ENCODE measurements around the gene ITPR2.

The ITPR2 gene

DNA sequence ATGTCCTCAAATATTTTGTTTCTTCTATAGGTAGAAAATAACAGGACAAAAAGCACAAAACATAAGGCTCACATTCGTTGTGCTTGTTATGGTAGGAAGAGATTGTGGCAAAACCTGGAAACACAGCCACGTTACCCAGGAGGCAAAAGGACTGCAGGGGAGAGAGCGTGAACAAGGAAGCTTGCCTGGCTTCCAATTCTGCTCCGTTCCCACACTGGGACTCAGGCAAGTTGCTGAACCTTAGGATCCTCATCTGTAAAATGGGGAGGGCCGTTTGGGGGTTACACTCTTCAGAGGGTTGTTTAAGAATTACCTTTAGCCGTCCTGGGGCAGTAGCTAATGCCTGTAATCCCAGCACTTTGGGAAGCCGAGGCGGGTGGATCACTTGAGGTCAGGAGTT, 432.4 kb downstream of the ITPR2 start:
- Histone ChIP-seq H3K14ac (ENCODE audit: low read length) (no peak overlapping the region), H2AK5ac (ENCODE audit: low read length) (no peak overlapping the region), H3K4me3 (ENCODE audit: low read depth, low read length) (no peak overlapping the region), H3K79me1 (ENCODE audit: low read length) (peaks cover 2% of the 10 kb centered on the region), H3K36me3 (ENCODE audit: control insufficient read depth in 1 of 2, insufficient read depth in 2 of 2, low read length in 2 of 2) (no peaks in the 10 kb centered on the region), H3K9me3 (ENCODE audit: insufficient read depth, low read depth, low read length) (no peaks in the 10 kb centered on the region), H2BK5ac (ENCODE audit: low read depth, low read length, poor library complexity) (no peak overlapping the region), H3K23ac (ENCODE audit: low read length) (no peak overlapping the region), H2AFZ (ENCODE audit: insufficient read depth, low read length, poor library complexity) (no peak overlapping the region), H4K8ac (ENCODE audit: low read depth, low read length) (no peak overlapping the region), H3K4ac (ENCODE audit: low read depth, low read length) (no peak overlapping the region), H3K18ac (ENCODE audit: low read length) (no peak overlapping the region), H3K9ac (ENCODE audit: low read length) (no peak overlapping the region), H3K27ac (ENCODE audit: low read depth, low read length) (no peak overlapping the region), H3K79me2 (ENCODE audit: control insufficient read depth, insufficient read depth, low read length, poor library complexity) (no peaks in the 10 kb centered on the region), H3K4me1 (ENCODE audit: control insufficient read depth in 1 of 2, insufficient read depth in 2 of 2, low read length in 2 of 2) (peaks cover 0 to 2% of the 10 kb centered on the region in 2 experiments), H4K91ac (ENCODE audit: low read depth, low read length) (no peak overlapping the region), H3K27me3 (ENCODE audit: insufficient read depth, low read length) (no peaks in the 10 kb centered on the region), H2BK12ac (ENCODE audit: low read length) (no peak overlapping the region), H3K4me2 (ENCODE audit: low read length) (no peak overlapping the region), H4K12ac (ENCODE audit: low read depth, low read length) (no peak overlapping the region), H2BK120ac (ENCODE audit: insufficient read depth, low read length, poor library complexity) (no peak overlapping the region)
- WGBS (ENCODE audit: extremely low coverage, insufficient coverage, insufficient read length), result no CpG with 5 or more reads among the region's 8 CpGs
- DNase-seq, result no peak

- DNase-seq, result no peak
- Histone ChIP-seq H3K14ac (ENCODE audit: low read length) (no peak overlapping the region), H3K4me3 (ENCODE audit: low read depth, low read length) (no peak overlapping the region), H4K8ac (ENCODE audit: low read depth, low read length) (no peak overlapping the region), H2BK5ac (ENCODE audit: low read depth, low read length, poor library complexity) (no peak overlapping the region), H3K23ac (ENCODE audit: low read length) (no peak overlapping the region), H3K4me1 (ENCODE audit: control insufficient read depth in 1 of 2, insufficient read depth in 2 of 2, low read length in 2 of 2) (peaks cover 0 to 2% of the 10 kb centered on the region in 2 experiments), H2BK120ac (ENCODE audit: insufficient read depth, low read length, poor library complexity) (no peak overlapping the region), H4K12ac (ENCODE audit: low read depth, low read length) (no peak overlapping the region), H2AFZ (ENCODE audit: insufficient read depth, low read length, poor library complexity) (no peak overlapping the region), H3K27ac (ENCODE audit: low read depth, low read length) (no peak overlapping the region), H3K4me2 (ENCODE audit: low read length) (no peak overlapping the region), H3K9me3 (ENCODE audit: insufficient read depth, low read depth, low read length) (no peaks in the 10 kb centered on the region), H3K79me2 (ENCODE audit: control insufficient read depth, insufficient read depth, low read length, poor library complexity) (no peaks in the 10 kb centered on the region), H2AK5ac (ENCODE audit: low read length) (no peak overlapping the region), H3K18ac (ENCODE audit: low read length) (no peak overlapping the region), H3K9ac (ENCODE audit: low read length) (no peak overlapping the region), H3K27me3 (ENCODE audit: insufficient read depth, low read length) (no peaks in the 10 kb centered on the region), H3K36me3 (ENCODE audit: control insufficient read depth in 1 of 2, insufficient read depth in 2 of 2, low read length in 2 of 2) (no peaks in the 10 kb centered on the region), H2BK12ac (ENCODE audit: low read length) (no peak overlapping the region), H4K91ac (ENCODE audit: low read depth, low read length) (no peak overlapping the region), H3K4ac (ENCODE audit: low read depth, low read length) (no peak overlapping the region), H3K79me1 (ENCODE audit: low read length) (peaks cover 2% of the 10 kb centered on the region)
- no CpG with 5 or more reads among the region's 1 CpG for WGBS (ENCODE audit: extremely low coverage, insufficient coverage, insufficient read length)
Observed at GRCh38 chr12:26399381-26399780, 433.6 kb downstream of the ITPR2 start.

GRCh38 chr12:26396402-26396801, 436.6 kb downstream of the ITPR2 start:
- no peak overlapping the region for H3K4ac ChIP-seq (ENCODE audit: low read depth, low read length)

GRCh38 chr12:26389343-26389742, 443.7 kb downstream of the ITPR2 start:
- Histone ChIP-seq H3K23ac (ENCODE audit: low read length) (no peak overlapping the region), H3K79me2 (ENCODE audit: control insufficient read depth, insufficient read depth, low read length, poor library complexity) (no peaks in the 10 kb centered on the region), H3K4me1 (ENCODE audit: control insufficient read depth in 1 of 2, insufficient read depth in 2 of 2, low read length in 2 of 2) (peaks cover 0 to 3% of the 10 kb centered on the region in 2 experiments), H2AK5ac (ENCODE audit: low read length) (no peak overlapping the region), H3K14ac (ENCODE audit: low read length) (no peak overlapping the region), H2AFZ (ENCODE audit: insufficient read depth, low read length, poor library complexity) (no peak overlapping the region), H3K79me1 (ENCODE audit: low read length) (peaks cover 3% of the 10 kb centered on the region), H3K36me3 (ENCODE audit: control insufficient read depth in 1 of 2, insufficient read depth in 2 of 2, low read length in 2 of 2) (no peaks in the 10 kb centered on the region), H4K12ac (ENCODE audit: low read depth, low read length) (no peak overlapping the region), H3K9ac (ENCODE audit: low read length) (no peak overlapping the region), H3K4me2 (ENCODE audit: low read length) (no peak overlapping the region), H3K4ac (ENCODE audit: low read depth, low read length) (no peak overlapping the region), H2BK12ac (ENCODE audit: low read length) (no peak overlapping the region), H3K9me3 (ENCODE audit: insufficient read depth, low read depth, low read length) (no peaks in the 10 kb centered on the region), H2BK120ac (ENCODE audit: insufficient read depth, low read length, poor library complexity) (no peak overlapping the region), H3K27me3 (ENCODE audit: insufficient read depth, low read length) (no peaks in the 10 kb centered on the region), H4K91ac (ENCODE audit: low read depth, low read length) (no peak overlapping the region), H3K18ac (ENCODE audit: low read length) (no peak overlapping the region), H2BK5ac (ENCODE audit: low read depth, low read length, poor library complexity) (no peak overlapping the region), H4K8ac (ENCODE audit: low read depth, low read length) (no peak overlapping the region), H3K27ac (ENCODE audit: low read depth, low read length) (no peak overlapping the region), H3K4me3 (ENCODE audit: low read depth, low read length) (no peak overlapping the region)
- no CpG with 5 or more reads among the region's 1 CpG for WGBS (ENCODE audit: extremely low coverage, insufficient coverage, insufficient read length)
- peak; percentile 5 to 85 for DNase-seq

More at GRCh38 chr12:26396402-26396801, 436.6 kb downstream of the ITPR2 start:
- Histone ChIP-seq H3K27ac (ENCODE audit: low read depth, low read length) (no peak overlapping the region), H4K12ac (ENCODE audit: low read depth, low read length) (no peak overlapping the region), H2BK5ac (ENCODE audit: low read depth, low read length, poor library complexity) (no peak overlapping the region), H3K14ac (ENCODE audit: low read length) (no peak overlapping the region), H2BK120ac (ENCODE audit: insufficient read depth, low read length, poor library complexity) (no peak overlapping the region), H4K8ac (ENCODE audit: low read depth, low read length) (no peak overlapping the region), H3K79me2 (ENCODE audit: control insufficient read depth, insufficient read depth, low read length, poor library complexity) (no peaks in the 10 kb centered on the region), H3K79me1 (ENCODE audit: low read length) (no peaks in the 10 kb centered on the region), H3K4me3 (ENCODE audit: low read depth, low read length) (no peak overlapping the region), H3K18ac (ENCODE audit: low read length) (no peak overlapping the region), H3K4me1 (ENCODE audit: control insufficient read depth in 1 of 2, insufficient read depth in 2 of 2, low read length in 2 of 2) (no peaks in the 10 kb centered on the region), H4K91ac (ENCODE audit: low read depth, low read length) (no peak overlapping the region), H3K4me2 (ENCODE audit: low read length) (no peak overlapping the region), H2BK12ac (ENCODE audit: low read length) (peak overlapping the region; percentile 5), H2AFZ (ENCODE audit: insufficient read depth, low read length, poor library complexity) (no peak overlapping the region), H3K9me3 (ENCODE audit: insufficient read depth, low read depth, low read length) (no peaks in the 10 kb centered on the region), H2AK5ac (ENCODE audit: low read length) (no peak overlapping the region), H3K9ac (ENCODE audit: low read length) (no peak overlapping the region), H3K36me3 (ENCODE audit: control insufficient read depth in 1 of 2, insufficient read depth in 2 of 2, low read length in 2 of 2) (no peaks in the 10 kb centered on the region), H3K23ac (ENCODE audit: low read length) (no peak overlapping the region), H3K27me3 (ENCODE audit: insufficient read depth, low read length) (no peaks in the 10 kb centered on the region)
- no peak for DNase-seq
- WGBS (ENCODE audit: extremely low coverage, insufficient coverage, insufficient read length), result no CpG with 5 or more reads among the region's 3 CpGs

All from trophoblast cell (in vitro differentiated cells and primary cell).